GM15510 (cell line): ENCODE data around the gene CDK4.
A peak's percentile ranks its signal among the peaks of the same experiment; 100 is the strongest.

ENCODE experiments used
- POLR2A ChIP-seq: IDR thresholded peaks from 3 replicates; pipeline ENCODE4 v1.6.1; 2011; ENCODE audit warnings: borderline replicate concordance; ENCODE audit not compliant: insufficient read length; ENCODE audit errors: extremely low read depth

Gene CDK4

DNA sequence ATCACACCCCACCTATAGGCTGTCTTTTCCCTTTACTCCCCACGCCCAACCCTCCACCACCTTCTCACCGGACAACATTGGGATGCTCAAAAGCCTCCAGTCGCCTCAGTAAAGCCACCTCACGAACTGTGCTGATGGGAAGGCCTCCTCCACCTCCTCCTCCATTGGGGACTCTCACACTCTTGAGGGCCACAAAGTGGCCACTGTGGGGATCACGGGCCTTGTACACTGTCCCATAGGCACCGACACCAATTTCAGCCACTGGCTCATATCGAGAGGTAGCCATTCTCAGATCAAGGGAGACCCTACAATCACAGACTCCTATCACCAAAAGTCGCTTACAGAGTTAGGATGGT is 700 bp downstream of the CDK4 start:
- no peak for TF ChIP-seq POLR2A

DNA sequence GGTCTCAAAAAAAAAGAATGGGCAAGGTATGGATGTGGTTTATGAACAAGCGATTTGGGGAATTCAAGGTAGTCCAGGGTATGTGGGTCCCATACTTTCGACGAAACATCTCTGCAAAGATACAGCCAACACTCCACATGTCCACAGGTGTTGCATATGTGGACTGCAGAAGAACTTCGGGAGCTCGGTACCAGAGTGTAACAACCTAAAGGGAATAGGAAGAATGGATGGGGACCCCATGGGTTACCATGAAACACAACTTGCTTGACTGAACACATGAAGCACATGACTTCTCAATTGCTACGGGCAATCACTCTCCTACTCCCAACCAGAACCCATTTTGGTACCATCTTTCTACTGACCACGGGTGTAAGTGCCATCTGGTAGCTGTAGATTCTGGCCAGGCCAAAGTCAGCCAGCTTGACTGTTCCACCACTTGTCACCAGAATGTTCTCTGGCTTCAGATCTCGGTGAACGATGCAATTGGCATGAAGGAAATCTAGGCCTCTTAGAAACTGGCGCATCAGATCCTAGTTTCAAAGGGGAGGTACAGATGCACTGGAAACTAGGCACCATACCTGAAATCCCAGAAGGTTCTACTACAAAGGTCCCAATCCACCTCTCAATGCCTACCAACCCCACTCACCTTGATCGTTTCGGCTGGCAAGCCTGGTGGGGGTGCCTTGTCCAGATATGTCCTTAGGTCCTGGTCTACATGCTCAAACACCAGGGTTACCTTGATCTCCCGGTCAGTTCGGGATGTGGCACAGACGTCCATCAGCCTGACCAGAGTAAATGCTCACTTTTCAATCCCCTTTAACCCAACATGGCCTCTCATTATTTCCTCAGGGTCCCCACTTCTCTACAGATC is 1.3 kb downstream of the CDK4 start:
- no peak for TF ChIP-seq POLR2A

DNA sequence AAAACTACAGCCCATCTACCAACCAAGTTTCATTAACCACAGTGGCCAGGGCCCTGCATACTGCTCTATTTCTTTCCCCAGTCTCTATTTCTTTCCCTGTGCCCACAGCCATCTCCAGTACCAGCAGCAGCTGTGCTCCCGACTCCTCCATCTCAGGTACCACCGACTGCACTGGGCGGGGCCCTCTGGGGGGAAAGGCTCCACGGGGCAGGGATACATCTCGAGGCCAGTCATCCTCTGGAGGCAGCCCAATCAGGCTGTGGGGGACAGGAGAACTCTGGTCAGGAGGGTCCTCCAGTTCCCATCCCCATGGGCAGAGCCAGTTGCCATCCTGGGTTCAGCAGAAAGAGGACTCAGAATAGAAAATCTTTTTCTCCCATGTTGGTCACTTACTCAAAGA is 3.0 kb downstream of the CDK4 start:
- TF ChIP-seq POLR2A = no peak

DNA sequence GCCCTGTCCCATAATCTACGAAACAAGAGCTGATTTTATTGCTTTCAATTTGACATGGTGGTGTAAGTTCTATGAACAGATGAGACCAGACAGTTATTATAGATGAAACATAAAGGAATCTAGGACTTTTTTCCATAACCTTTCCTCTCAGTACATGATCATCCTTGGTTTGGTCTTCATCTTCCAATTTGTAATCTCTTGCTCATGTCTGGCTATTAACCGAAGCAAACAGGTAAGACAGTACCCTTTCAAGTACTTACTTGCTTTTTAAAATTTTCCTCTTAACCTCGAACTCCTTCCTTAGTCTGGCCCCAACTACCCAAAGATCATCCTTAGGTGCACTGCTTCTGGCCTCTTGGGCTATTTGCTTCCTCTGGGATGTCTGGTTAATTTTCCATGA is 6.1 kb downstream of the CDK4 start:
- TF ChIP-seq POLR2A = no peak

DNA sequence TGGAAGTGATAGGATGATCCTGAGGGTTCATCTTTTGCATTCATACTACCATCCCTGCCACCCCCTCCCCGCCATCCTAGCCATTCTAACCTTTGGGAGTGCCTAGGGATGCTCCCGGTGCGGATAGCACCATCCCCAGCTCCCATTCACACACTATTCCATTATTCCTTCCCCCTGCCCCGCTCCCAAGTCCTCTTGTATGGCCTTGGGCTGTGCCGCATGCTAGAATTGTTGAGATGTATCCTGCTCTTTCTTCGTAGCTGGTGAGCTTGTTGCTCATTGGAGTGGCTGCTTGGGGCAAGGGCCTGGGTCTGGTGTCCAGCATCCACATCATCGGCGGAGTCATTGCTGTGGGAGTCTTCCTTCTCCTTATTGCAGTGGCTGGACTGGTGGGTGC is 6.6 kb downstream of the CDK4 start:
- no peak for TF ChIP-seq POLR2A

DNA sequence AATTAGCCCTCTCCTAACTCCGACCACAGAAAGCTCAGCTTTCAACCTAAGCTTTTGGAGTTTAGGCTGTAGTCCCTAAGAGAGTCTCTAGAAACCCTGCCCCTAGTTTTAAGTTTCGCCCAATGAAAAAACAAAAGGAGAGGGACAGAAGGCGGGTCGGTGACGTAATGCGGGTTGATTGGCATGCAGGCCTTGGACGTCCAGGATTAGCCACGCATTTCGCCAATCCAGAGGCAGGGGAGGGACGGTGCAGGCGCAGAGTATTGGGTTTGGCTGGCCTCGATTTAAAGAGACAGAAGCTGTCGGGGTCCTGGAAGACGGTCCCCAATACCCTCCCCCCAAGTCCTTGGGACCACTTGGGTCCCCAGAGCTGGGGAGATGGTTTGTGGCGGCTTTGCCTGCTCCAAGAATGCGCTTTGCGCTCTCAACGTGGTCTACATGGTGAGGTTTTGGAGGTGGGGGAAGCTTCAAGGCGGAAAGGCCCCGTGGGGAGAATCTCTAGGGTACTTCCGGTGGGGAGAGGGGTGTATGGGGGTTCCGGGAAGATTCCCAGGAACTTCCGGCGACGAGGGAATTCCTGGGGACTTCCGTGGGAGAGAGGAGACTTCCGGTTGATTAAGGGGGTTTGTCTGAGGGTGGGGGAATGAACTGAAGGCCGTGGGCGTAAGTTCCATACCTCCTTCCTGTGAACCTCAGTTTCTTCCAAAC is 7.2 kb downstream of the CDK4 start, which contains the start of gene TSPAN31:
Gene TSPAN31 (plus strand): TSS at position 263 of the 708 bp plus-strand sequence. CDS start 116 bp downstream, at position 379.
- TF ChIP-seq POLR2A = no peak

DNA sequence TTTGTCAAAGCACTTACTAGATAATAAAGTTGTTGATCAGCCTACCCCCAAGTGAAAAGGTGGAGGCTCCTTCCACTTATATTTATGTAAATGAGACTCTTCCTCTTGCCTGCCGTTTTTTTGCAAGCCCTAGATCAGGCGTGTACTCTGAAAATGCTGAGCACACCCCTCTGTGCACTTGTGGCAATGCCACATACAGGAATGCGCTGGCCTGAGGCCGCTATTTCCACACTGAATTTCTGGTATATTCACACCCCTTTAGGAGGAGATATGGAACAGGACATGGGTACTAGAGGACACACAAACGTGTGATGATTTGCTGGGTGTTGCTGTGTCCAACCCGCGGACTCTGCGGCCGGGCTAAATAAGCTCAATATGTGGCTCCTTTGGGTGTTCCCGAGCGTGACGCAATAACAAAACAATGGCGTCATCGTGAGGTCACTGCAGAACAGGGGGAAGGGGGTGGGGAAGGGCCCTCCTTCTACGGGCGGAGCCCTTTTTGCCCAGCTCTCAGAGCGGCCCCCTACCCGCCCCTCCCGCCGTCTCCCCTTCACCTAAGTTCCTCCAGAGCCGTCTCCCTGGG is 7.8 kb downstream of the CDK4 start:
- no peak for TF ChIP-seq POLR2A

DNA sequence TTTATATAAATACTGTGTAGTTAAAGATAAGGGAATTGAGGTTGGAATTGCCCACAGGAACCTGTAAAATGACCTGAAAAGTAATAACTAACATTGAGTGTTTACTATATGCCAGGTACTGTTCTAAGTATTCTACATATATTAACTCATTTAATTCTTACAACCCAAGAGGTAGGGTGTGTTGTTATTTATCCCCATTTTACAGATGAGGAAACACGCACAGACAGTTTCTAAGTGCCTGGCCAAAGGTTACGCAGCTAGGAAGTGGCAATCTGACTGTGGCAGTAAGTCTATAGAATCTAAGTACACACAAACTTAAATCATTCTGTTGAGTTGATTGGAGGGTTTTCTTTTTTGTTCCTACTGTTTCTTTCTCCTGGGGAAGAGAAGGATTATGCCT is 8.3 kb downstream of the CDK4 start:
- TF ChIP-seq POLR2A = no peak

DNA sequence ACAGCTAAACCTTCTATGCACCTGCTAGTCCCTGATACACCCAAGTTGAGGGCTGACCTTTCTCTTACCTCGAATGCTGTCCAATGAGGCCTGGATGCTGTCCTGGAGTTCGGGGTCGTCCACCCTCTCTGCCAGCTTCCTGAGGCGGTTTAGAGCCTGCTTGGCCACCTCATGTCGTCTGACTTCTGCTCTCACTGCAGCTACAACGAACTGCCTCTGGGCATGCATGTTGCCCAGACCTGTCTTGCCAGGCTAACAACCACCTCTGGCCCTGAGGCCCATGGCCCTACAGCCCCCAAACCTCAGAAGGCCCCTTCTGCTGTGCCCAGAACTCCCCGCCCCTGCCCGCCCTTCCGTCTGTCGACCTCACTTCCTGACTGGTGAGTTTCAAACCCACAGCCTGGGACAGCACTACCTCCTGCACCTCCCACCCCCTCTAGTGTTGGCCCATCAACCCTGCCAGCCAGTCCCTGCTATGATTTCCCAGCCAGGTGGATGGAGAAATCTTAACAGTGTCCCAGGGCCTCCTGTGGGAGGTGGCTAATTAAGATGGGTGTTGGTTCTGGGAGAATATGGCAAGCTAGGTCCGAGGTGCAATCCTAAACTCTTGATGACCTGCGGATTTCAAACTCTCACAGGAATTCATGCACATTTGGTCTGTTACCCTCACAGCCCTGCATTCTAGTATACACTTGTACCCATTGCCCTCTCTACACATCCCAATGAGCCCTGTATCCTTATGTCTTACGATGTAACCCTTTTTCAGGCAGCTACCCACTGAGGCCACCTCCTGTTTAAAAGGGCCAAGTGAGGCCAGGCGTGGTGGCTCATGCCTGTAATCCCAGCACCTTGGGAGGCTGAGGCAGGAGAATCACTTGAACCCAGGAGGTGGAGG is 10.0 kb downstream of the CDK4 start:
- peak; percentile 58 for TF ChIP-seq POLR2A

DNA sequence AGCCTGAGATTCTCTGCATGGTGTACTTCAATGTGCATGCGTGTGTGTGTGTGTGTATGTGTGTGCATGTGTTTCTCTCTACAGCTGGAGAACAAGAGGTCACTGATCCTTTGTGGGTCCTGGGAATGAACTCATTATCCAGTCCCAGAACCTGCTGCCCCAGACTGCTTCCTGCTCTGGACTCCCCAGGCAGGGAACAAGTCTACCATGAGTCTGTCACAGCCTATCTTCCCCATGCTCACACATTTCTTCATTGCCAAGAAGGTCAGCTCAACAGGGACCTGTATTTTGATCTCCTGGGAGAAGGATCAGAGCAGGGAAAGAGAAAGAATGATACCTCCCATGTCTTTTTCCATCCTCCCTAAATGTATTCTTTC is 10.7 kb downstream of the CDK4 start:
- no peak for TF ChIP-seq POLR2A

DNA sequence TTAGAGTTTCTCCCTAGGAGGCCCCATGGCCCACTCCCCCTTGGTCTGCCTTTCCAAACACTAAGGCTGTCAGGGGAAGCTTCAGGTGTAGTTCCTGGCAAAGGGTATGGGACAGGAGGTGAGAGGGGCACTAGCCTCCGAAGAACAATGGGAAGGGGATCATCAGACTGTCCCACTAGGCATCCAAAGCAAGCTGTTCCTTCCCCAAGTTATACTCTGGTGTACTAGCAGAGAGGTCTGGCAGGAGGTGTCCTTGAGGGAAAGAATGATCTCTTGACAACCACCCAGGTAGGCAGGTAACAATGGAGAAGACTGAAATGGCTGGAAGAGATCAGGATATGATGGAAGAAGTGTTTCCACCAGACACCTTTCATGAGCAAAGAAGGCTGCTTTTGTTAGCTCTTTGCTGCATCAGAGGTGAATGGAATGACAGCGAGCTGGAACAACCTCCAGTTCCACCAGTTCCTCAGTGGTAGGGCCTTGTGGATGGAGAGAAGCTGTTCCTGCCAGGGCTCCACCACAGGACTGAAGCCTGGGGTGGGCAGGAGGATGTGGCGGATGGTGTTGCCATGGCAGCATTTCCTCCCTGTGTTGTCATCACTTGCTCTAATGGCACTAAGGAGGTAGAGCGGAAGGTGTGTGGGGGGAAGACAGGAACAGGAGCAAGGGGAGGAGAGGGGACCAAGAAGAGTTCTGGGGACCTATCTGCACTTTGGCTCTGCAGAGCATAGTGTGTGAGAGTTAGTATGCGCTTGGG is 11.3 kb downstream of the CDK4 start:
- TF ChIP-seq POLR2A = no peak

DNA sequence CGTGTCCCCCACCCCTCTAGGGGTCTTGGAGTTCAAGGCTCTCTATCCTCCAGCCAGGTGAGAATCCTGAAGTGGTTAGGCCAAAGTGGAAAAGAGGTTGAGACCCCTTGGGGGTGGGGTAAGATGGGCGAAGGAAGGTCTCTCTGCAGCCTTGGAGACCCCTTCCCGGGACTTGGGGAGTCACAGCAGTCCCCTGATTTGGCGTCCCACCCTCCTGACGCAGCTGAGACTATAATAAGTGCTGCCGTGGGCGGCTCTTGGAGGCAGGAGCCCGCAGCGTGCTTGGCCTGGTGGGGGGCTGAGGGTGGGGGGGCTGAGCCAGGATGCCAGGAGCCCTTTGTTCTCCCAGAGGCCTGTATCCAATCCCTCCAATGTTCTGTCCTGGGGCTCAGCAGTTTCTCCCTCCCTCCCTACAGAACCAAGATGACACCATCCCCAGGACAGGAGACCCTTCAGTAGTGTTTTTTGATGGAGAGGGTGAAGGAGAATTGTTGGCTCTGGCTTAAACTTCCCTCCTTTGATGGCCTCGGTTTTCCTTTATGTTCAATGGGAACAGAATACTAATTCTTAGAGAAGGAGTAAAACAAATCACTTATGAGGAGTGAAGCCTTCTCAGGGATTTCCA is 12.1 kb downstream of the CDK4 start:
- no peak for TF ChIP-seq POLR2A

DNA sequence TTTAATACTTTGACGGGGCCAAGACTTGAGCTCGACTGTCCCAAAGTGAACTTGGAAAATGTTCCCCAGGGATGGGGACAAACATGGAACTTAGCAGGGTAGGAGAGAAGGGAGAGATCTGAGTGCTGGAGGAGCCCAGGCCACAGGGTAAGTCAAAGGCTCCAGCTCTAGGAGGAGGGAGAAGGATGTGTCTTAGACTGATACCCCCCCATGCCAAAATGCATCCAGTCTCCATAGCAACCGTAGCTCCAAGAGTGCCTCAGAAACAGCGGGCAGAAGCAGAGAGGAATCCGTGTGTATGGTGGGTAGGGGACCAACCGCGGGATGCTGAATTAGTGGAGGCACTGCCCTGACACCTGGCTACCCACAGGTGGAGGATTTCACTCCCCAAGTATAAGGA is 12.7 kb downstream of the CDK4 start:
- no peak for TF ChIP-seq POLR2A
